Bronchus fibroblast of lung (primary cell): ENCODE results near the gene THG1L. TPM values are rescaled to one million over a fixed set of nuclear protein-coding genes. Genes with fewer than 3 reads are reported as not detected.

Experiments used
- total RNA-seq: library from RNA; depleted of rRNA; stranded (reverse); fragments of >200 nt; gene quantifications from 2 replicates; pipeline ENCODE4 v1.2.3, GENCODE V29; 2015

THG1L gene
- 14.4 and 14.5 TPM in 2 replicates for total RNA-seq

GRCh38 chr5:157731272-157732129 lies at the start of gene THG1L:
THG1L (plus strand) TSS chr5:157731420; CDS start chr5:157731441, 21 bp downstream.

GRCh38 chr5:157743163-157744050 lies 12.2 kb downstream of the THG1L start, which contains the start of gene LSM11:
LSM11 (plus strand) TSS chr5:157743712; CDS start chr5:157743751, 39 bp downstream.

Other genes starting within 250 kb of the THG1L start
- 7.7 and 8.4 TPM in 2 replicates for gene ADAM19, start 155.6 kb upstream of the THG1L start, total RNA-seq
- gene SOX30, start 79.0 kb upstream of the THG1L start, total RNA-seq = 0.15 TPM in 1 of 2 replicates, not detected in the other
- not detected in 2 replicates for gene C5orf52, start 59.9 kb upstream of the THG1L start, total RNA-seq
- gene LSM11, start 12.3 kb downstream of the THG1L start, total RNA-seq = 1.6 and 2.2 TPM in 2 replicates
- gene CLINT1, start 127.7 kb downstream of the THG1L start, total RNA-seq = 62.0 and 68.1 TPM in 2 replicates